Calu3 (cell line): ENCODE measurements around the gene CFAP92. TPM values are rescaled to one million over a fixed set of nuclear protein-coding genes. Genes with fewer than 3 reads are reported as not detected.

ENCODE experiments used
- BruUV-seq: library from RNA; stranded (reverse); fragments of 400-500 nt; replicated peaks from 2 replicates; lab custom pipeline; 2021; lab: Mats Ljungman, UMichigan
- CTCF ChIA-PET: fragments of 300-600 bp; sonication (Branson Sonifier 250); formaldehyde crosslinking; loops from one replicate; lab custom pipeline; 2022; ENCODE audit warnings: antibody characterized with exemption; lab: Charles Lee
- DNase-seq: peaks from one replicate; pipeline ENCODE4 v3.0.0; 2022
- H3K27ac Mint-ChIP-seq: one replicate; pipeline ENCODE4 v1.8.0; 2022; ENCODE audit warnings: mixed read lengths; ENCODE audit not compliant: unreplicated experiment
- H3K27me3 Mint-ChIP-seq: one replicate; pipeline ENCODE4 v1.8.0; 2022; ENCODE audit warnings: mixed read lengths; ENCODE audit not compliant: unreplicated experiment
- H3K36me3 Mint-ChIP-seq: one replicate; pipeline ENCODE4 v1.8.0; 2022; ENCODE audit warnings: mild to moderate bottlenecking, moderate library complexity, mixed read lengths; ENCODE audit not compliant: insufficient read depth, unreplicated experiment
- H3K4me1 Mint-ChIP-seq: one replicate; pipeline ENCODE4 v1.8.0; 2022; ENCODE audit warnings: mild to moderate bottlenecking, low read depth, mixed read lengths; ENCODE audit not compliant: unreplicated experiment
- H3K4me3 Mint-ChIP-seq: one replicate; pipeline ENCODE4 v1.8.0; 2022; ENCODE audit warnings: mild to moderate bottlenecking, low read depth, moderate library complexity, mixed read lengths; ENCODE audit not compliant: unreplicated experiment
- H3K9me3 Mint-ChIP-seq: one replicate; pipeline ENCODE4 v1.8.0; 2022; ENCODE audit warnings: low read depth, mixed read lengths; ENCODE audit not compliant: unreplicated experiment
- CTCF ChIP-seq: fragments of 200-600 bp; IDR thresholded peaks from one replicate; pipeline ENCODE4 v1.8.0; 2022; ENCODE audit warnings: antibody characterized with exemption; ENCODE audit not compliant: unreplicated experiment
- intact Hi-C: fragments of 100-400 bp; cut with micrococcal nuclease; formaldehyde crosslinking; loops from one replicate; pipeline ENCODE4 v1.10.0; 2022; ENCODE audit not compliant: unreplicated experiment
- total RNA-seq: library from RNA; stranded (reverse); gene quantifications from 2 replicates; pipeline ENCODE4 v1.2.3, GENCODE V29; 2022

CFAP92 gene
- total RNA-seq, 1 experiment from 2014 or later = 0.92 TPM

GRCh38 chr3:129020691-129021090 is 26.8 kb upstream of the CFAP92 start:
- H3K27ac Mint-ChIP-seq = no peak overlapping the region
- no peaks in the 10 kb centered on the region for H3K9me3 Mint-ChIP-seq
- peaks cover 6% of the 10 kb centered on the region for H3K4me1 Mint-ChIP-seq
- DNase-seq = no peak
- CTCF ChIA-PET = no interaction called here
- no peaks in the 10 kb centered on the region for H3K36me3 Mint-ChIP-seq
- BruUV-seq = no TSS peak
- H3K27me3 Mint-ChIP-seq = peaks cover 77% of the 10 kb centered on the region
- intact Hi-C loops = loop anchor here (5.0 to 10.0 kb wide), 2 partner anchors 74 to 227 kb away; partner anchors contain the start of gene COPG1
- H3K4me3 Mint-ChIP-seq = no peak overlapping the region
- TF ChIP-seq CTCF = no peak

DNA sequence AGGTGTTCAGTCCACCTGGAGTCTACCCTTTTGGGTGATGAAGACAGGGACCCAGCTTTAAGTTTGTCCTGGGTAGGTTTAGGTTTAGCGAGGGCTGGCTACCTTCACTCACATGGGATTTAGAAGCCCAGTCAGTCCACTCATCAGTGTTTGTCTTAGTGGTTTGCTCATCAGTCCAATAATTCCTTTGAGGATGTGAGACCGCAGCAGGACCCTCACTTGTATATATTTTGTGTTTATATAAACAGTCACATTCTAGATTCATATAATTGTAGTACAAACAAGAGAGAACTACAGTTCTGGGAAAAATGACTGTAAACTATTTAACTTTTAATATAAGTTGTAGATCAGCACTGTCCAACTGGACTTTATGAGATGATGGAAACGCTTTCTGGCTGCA is 25.4 kb upstream of the CFAP92 start:
- Mint-ChIP-seq H3K4me3 (no peak overlapping the region), H3K4me1 (peaks cover 7% of the 10 kb centered on the region), H3K27ac (no peak overlapping the region), H3K36me3 (no peaks in the 10 kb centered on the region), H3K9me3 (no peaks in the 10 kb centered on the region), H3K27me3 (peaks cover 75% of the 10 kb centered on the region)
- TF ChIP-seq CTCF = no peak
- CTCF ChIA-PET = no interaction called here
- intact Hi-C loops = no loop called here
- BruUV-seq = no TSS peak
- DNase-seq = no peak

- DNase-seq = no peak
- Mint-ChIP-seq H3K36me3 (no peaks in the 10 kb centered on the region), H3K4me3 (no peak overlapping the region), H3K27ac (no peak overlapping the region), H3K4me1 (peaks cover 7% of the 10 kb centered on the region), H3K9me3 (no peaks in the 10 kb centered on the region), H3K27me3 (peaks cover 70% of the 10 kb centered on the region)
- TF ChIP-seq CTCF = no peak
- intact Hi-C loops = no loop called here
- CTCF ChIA-PET = no interaction called here
- no TSS peak for BruUV-seq
Measured at GRCh38 chr3:129018751-129019150, 24.9 kb upstream of the CFAP92 start.

DNA sequence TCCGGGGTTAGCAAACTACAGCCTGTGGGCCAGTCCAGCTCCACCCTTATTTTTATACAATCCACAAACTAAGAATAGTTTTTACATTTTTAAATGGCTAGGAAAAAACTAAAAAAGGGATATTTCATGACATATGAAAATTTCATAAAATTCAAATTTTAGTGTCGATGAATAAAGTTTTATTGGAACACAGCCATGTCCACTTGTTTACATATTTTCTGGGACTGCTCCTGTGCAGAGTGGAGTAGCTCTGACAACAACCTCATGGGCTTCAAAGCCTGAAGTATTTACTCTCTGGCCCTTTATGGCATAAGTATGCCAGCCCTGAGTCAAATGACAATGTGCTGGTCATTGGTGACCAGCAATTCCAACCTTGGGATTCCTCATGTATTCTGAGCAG is 24.4 kb upstream of the CFAP92 start:
- Mint-ChIP-seq H3K9me3 (no peaks in the 10 kb centered on the region), H3K4me1 (peaks cover 7% of the 10 kb centered on the region), H3K4me3 (no peak overlapping the region), H3K27me3 (peaks cover 66% of the 10 kb centered on the region), H3K27ac (no peak overlapping the region), H3K36me3 (no peaks in the 10 kb centered on the region)
- no TSS peak for BruUV-seq
- CTCF ChIA-PET = no interaction called here
- no peak for TF ChIP-seq CTCF
- intact Hi-C loops = no loop called here
- no peak for DNase-seq
